ENCODE data around the gene FASTKD1.

The FASTKD1 gene

DNA sequence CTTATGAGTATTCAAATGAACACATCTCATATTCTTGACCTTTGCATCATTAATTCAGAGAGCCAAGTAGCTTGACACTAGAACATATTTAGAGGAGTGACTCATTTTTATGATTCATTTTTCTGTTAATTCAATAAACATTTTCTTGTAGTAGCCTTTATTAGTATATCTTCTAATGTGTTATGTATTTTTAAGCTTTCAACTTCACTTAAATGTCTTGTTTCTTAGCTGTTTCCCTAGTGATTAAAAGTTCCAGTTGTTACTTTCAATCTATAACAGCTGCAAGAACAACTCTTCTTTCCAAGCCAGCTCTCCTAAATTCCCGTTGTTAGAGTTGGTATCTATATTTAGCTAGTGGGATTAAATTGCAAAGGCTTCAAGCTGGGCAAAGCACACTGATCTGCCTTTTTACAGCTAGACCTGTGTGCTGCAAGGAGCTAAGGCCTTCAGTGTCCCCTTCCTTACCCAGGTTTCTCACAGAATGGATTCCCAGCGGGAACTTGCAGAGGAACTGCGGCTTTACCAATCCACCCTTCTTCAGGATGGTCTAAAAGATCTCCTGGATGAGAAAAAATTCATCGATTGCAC is 64.3 kb downstream of the FASTKD1 start, which contains the start of gene KLHL41:
Gene KLHL41, plus strand, starts transcription at position 405 of the 588 bp plus-strand sequence. Its CDS starts 77 bp downstream, at position 482.
- DNase-seq (ENCODE audit: low read depth in 2 of 2), result no peak

DNA sequence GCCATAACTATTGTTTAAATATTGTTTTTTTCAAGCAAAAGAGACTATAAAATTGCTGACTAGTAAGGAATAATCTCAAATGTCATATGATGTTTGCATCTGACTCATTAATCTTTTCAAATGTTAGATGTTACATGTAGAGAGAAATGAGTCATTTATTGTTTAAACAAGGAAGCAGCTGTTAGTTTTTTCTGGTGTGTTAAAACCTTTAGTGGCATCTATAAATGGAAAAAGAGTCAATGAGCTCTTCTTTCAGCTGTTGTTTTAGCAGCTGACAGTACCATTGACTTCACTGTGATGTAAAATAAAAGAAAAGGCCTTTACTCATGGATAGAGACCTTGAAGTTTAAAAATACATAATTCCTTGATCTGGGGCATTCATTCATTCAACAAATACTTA is 66.0 kb downstream of the FASTKD1 start:
- no peak for DNase-seq (ENCODE audit: low read depth in 2 of 2)

DNA sequence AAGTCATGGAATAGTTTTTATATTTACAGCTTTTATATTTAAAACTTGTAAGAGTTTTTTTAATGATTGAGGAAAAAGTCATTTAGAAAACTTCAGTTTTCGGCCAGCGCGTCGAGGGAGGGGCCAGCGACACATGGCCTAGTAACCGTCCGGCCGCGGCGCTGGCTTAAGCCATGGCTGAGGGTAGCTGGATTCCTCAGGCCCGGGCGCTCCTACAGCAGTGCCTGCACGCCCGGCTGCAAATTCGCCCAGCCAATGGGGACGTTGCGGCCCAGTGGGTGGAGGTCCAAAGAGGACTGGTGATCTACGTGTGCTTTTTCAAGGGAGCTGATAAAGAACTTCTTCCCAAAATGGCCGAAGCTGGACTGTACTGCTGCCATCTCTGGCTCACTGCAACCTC is 69.0 kb downstream of the FASTKD1 start:
- no peak for DNase-seq (ENCODE audit: low read depth in 2 of 2)

DNA sequence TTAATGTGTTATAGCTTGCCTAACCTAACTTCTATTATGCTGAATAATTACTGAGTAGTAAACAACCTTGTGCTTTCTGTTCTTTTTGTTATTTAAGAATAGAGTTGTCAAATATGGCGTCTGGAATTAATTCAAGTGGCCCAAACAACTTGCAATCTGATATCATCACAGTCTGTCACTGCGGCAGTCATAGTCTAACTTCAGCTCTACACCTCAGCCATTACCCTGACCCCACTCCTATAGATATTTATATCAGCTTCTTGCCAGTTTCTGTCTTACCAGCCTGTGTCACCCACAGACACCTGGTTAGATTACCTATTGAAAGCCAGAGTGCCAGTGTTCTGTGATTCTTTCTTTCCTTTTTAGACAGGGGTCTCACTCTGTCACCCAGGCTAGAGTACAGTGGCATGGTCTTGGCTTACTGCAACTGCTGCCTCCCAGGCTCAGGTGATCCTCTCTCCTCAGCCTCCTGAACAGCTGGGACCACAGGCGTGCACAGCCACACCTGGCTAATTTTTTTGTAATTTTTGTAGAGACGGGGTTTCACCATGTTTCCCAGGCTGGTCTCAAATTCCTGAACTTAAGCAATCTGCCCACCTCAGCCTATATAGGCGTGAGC is 78.2 kb downstream of the FASTKD1 start:
- no peak for DNase-seq (ENCODE audit: low read depth in 2 of 2)

DNA sequence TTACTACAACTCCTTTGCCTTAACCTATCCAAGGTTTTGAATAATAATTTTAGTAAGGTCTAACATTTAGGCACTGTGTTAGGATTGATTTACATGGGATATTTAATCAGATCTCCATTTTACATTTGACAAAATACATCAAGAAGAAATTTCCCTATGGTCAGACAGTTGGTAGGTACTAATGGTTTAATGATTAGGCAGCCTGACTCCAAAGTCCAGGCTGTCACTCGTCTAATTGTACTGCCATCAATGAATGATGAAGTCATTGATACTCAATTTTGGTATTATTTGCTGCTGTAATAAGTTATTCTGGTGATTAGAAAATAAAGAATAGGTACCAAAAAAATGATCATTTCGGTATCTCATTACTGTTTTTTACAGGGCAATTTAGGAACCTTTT is 80.3 kb downstream of the FASTKD1 start:
- DNase-seq (ENCODE audit: low read depth in 2 of 2), result no peak

DNA sequence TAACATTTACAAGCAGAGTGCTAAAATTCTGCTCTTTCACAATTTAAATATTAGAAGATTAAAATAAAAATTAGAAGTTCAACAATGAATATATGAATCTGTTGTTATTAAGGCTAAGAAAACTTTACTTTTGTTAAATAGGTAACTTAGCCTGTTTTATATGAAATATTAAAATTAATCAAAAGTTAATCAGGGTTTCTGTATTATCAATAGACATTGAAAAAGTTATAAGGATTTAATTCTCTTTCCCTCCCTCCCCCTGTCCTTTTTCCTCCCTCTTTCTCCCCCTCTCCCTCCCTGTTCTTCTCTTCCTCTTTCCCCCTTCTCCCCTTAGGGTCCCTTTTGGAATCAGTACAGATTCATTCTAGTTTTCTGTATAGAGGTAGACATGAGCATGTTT is 82.3 kb downstream of the FASTKD1 start:
- no peak for DNase-seq (ENCODE audit: low read depth in 2 of 2)

DNA sequence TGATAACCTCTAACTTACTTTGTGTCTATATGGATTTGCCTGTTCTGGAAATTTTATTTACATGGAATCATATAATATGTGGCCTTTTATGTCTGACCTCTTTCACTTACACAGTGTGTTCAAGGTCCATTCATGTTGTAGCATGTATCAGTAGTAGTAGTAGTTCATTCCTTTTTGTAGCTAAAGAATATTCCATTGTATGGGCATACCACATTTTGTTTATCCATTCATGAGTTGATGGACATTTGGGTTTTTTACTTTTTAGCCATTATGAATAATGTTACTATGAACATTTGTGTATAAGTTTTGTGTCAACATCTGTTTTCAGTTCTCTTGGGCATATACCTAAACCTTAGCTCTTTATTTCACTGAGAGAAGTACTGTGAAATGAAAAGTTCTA is 82.8 kb downstream of the FASTKD1 start:
- DNase-seq (ENCODE audit: low read depth in 2 of 2), result no peak

DNA sequence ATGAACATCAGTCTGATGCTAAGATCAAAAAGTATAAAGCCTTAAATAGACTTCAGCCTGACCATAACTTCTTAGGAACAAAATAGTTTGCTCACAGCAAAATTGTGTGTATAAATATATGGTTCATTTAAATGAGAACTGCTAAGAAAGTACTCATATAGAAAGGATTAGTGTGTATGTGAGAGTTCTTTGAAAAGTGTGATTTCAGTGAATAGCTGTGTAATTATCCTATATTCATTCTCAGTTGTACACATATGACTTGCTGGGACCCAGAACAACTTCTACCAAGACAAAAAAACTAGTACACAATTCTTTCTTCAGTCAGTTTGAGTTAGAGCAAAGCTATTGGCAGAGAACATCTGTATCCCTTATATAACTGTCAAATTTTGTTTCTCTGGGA is 87.2 kb downstream of the FASTKD1 start:
- DNase-seq (ENCODE audit: low read depth in 2 of 2), result no peak

DNA sequence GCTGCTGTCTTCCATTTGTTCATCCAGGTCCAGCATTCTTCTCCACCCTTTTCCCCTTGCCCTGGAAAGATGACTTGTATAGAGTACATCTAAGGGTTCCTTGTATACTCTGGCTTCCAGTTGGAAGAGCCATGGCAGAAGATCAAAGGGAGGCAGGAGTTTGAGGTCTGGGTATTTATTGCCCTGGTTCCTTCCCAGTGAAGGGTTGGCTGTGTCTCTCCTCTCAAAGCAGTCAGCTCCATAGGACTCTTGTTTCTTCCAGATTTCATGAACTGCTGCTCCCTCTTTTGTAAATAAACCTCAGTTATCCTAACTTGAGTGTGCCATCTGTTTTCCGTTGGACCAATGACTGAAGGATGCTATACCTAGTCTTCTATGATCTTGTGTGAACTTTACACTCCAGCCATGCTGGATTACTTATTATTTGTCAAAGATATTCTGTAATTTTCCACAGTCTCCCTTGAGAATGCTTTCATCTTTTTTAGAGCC is 88.0 kb downstream of the FASTKD1 start:
- DNase-seq (ENCODE audit: low read depth in 2 of 2), result no peak

DNA sequence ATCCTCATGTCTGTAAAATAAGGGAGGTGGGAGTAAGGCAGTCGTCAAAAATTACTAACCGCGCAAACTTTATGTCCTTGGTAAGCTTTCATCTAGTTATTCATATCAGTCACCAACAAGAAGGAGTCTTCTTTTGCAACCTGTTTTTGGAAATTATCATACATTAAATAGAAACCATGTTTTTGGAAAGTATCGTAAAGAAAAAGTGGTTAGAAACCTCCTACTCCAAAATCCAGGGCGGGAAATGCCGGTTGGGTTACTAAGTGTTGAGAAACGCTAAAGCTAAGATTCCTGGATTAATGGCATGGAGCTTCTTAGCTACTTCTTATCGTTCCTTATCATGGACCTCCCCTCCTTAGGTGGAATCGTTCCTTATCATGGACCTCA is 93.6 kb downstream of the FASTKD1 start:
- no peak for DNase-seq (ENCODE audit: low read depth in 2 of 2)
